Gastrocnemius medialis (tissue), 4 donors: ENCODE measurements around the gene SHROOM4.

Source experiments
- CTCF ChIP-seq, 5 experiments: fragments of 450-650 bp in 3 of 5; fragments of 200-600 bp in 2 of 5; sonication (generic) in 2 of 5; IDR thresholded peaks in 4 of 5; conservative IDR thresholded peaks in 1 of 5; 1 replicate in 4 of 5; 2 replicates in 1 of 5; pipeline ENCODE4 v1.5.1; 2016 to 2019; ENCODE audit warnings: antibody characterized with exemption in 5 of 5, mild to moderate bottlenecking in 3 of 5, moderate library complexity in 3 of 5
- POLR2A ChIP-seq, 2 donors: fragments of 450-650 bp; IDR thresholded peaks; one replicate each; pipeline ENCODE4 v1.6.1; 2017; ENCODE audit warnings: antibody characterized with exemption in 2 of 2, mild to moderate bottlenecking in 2 of 2, moderate library complexity in 2 of 2

- TF ChIP-seq CTCF (IDR thresholded peaks at IDR 0.05 in 4 of 5, conservative IDR thresholded peaks at IDR 0.05 in 1 of 5) (no peak), POLR2A (IDR thresholded peaks at IDR 0.05) (no peak)
Measured at GRCh38 chrX:50842221-50842620, 28.2 kb upstream of the SHROOM4 start.
